GM12878 (cell line): ENCODE measurements around the gene SLC5A8. TPM values are rescaled to one million over a fixed set of nuclear protein-coding genes. Genes with fewer than 3 reads are reported as not detected.

Experiments used
- ATAC-seq: fragments of 200-7000 bp; cut with Tn5 transposase; 3 replicates; pipeline ENCODE4 v1.9.1; 2020; ENCODE audit warnings: mild to moderate bottlenecking, moderate library complexity
- BruUV-seq: library from RNA; stranded (reverse); fragments of 400-500 nt; replicated peaks from 2 replicates; lab custom pipeline; 2021; lab: Mats Ljungman, UMichigan
- CTCF ChIA-PET: fragments of 300-600 bp; sonication (Branson Sonifier 250); formaldehyde crosslinking; extraction: SDS; loops from one replicate; lab custom pipeline; 2021; ENCODE audit warnings: inconsistent platforms; lab: Yijun Ruan, JAX
- POLR2A ChIA-PET: fragments of 350-600 bp; formaldehyde crosslinking; extraction: SDS; loops from one replicate; lab custom pipeline; 2021; ENCODE audit warnings: inconsistent platforms; lab: Charles Lee
- RAD21 ChIA-PET: fragments of 300-600 bp; sonication (Branson Sonifier 250); formaldehyde crosslinking; loops from one replicate; lab custom pipeline; 2023; ENCODE audit warnings: antibody characterized with exemption; ENCODE audit not compliant: unreplicated experiment; lab: Charles Lee
- SMC1A ChIA-PET: fragments of 300-600 bp; sonication (Branson Sonifier 250); formaldehyde crosslinking; loops from one replicate; lab custom pipeline; 2023; ENCODE audit not compliant: unreplicated experiment, uncharacterized antibody; lab: Charles Lee
- DNase-seq: peaks from one replicate; pipeline ENCODE4 v3.0.0-alpha.2; 2011; ENCODE audit warnings: low read depth, low spot score
- FAIRE-seq: peaks from 3 replicates; lab custom pipeline; 2011; peaks lifted over from hg19 to GRCh38; lab: Jason Lieb, UNC
- H2AFZ ChIP-seq: 2 replicates; pipeline ENCODE4 v1.6.0; 2011; ENCODE audit warnings: low read depth, low read length, control low read depth; ENCODE audit not compliant: control insufficient read depth
- H3K27ac ChIP-seq: 2 replicates; pipeline ENCODE4 v1.5.1; 2011; ENCODE audit warnings: control low read depth; ENCODE audit not compliant: control insufficient read depth, insufficient read depth
- H3K27me3 ChIP-seq, 2 experiments: replicated peaks in 1 of 2; 2 replicates each; pipeline versions ENCODE4 v1.6.0 to v1.6.1; 2011; ENCODE audit warnings: low read length in 1 of 2; ENCODE audit not compliant: control insufficient read depth in 2 of 2, insufficient read depth in 2 of 2
- H3K36me3 ChIP-seq, 2 experiments: 2 replicates each; pipeline ENCODE4 v1.5.1; 2011; ENCODE audit warnings: low read length in 1 of 2; ENCODE audit not compliant: control insufficient read depth in 2 of 2, insufficient read depth in 2 of 2
- H3K4me1 ChIP-seq: 2 replicates; pipeline ENCODE4 v1.6.1; 2011; ENCODE audit warnings: mild to moderate bottlenecking, low read length, moderate library complexity, mixed read lengths; ENCODE audit not compliant: control insufficient read depth, insufficient read depth
- H3K4me2 ChIP-seq: 2 replicates; pipeline ENCODE4 v1.6.0; 2011; ENCODE audit warnings: control low read depth; ENCODE audit not compliant: control insufficient read depth, insufficient read depth
- H3K4me3 ChIP-seq: fragments of 200-600 bp; sonication (generic); 2 replicates; pipeline ENCODE4 v1.5.1; 2016
- H3K79me2 ChIP-seq: 2 replicates; pipeline ENCODE4 v1.6.0; 2011; ENCODE audit warnings: low read length; ENCODE audit not compliant: control insufficient read depth, insufficient read depth
- H3K9ac ChIP-seq: 2 replicates; pipeline ENCODE4 v1.8.0; 2011; ENCODE audit warnings: low read length, control low read depth, mixed read lengths; ENCODE audit not compliant: control insufficient read depth, insufficient read depth
- H3K9me3 ChIP-seq: replicated peaks from 3 replicates; pipeline ENCODE4 v1.5.1; 2011; ENCODE audit warnings: mild to moderate bottlenecking, low read length; ENCODE audit not compliant: control insufficient read depth, insufficient read depth
- H4K20me1 ChIP-seq: 2 replicates; pipeline ENCODE4 v1.6.0; 2011; ENCODE audit not compliant: control insufficient read depth, insufficient read depth
- BACH1 ChIP-seq: fragments of 450-650 bp; IDR thresholded peaks from 2 replicates; pipeline ENCODE4 v1.6.1; 2017; ENCODE audit warnings: mild to moderate bottlenecking, borderline replicate concordance
- CREM ChIP-seq: IDR thresholded peaks from 2 replicates; pipeline ENCODE4 v1.6.1; 2014; ENCODE audit warnings: antibody characterized with exemption, low read depth
- FOS ChIP-seq: IDR thresholded peaks from 3 replicates; pipeline ENCODE4 v1.6.1; 2011; ENCODE audit warnings: borderline replicate concordance; ENCODE audit not compliant: insufficient read length; ENCODE audit errors: extremely low read depth
- HCFC1 ChIP-seq: fragments of 150-350 bp; IDR thresholded peaks from 2 replicates; pipeline ENCODE4 v1.6.1; 2014; ENCODE audit warnings: low read length
- HDAC2 ChIP-seq: fragments of 200-600 bp; sonication (generic); IDR thresholded peaks from 2 replicates; pipeline ENCODE4 v1.6.1; 2017
- JUND ChIP-seq: IDR thresholded peaks from 2 replicates; pipeline ENCODE4 v1.6.1; 2012; ENCODE audit warnings: low read depth, mild to moderate bottlenecking, low read length, improper control_type of control experiment, moderate library complexity
- KLF5 ChIP-seq: fragments of 450-650 bp; IDR thresholded peaks from 2 replicates; pipeline ENCODE4 v1.6.1; 2014; ENCODE audit warnings: mild to moderate bottlenecking; ENCODE audit not compliant: partially characterized antibody
- MEF2A ChIP-seq: IDR thresholded peaks from 2 replicates; pipeline ENCODE4 v1.6.1; 2011; ENCODE audit warnings: low read depth, mild to moderate bottlenecking, low read length, moderate library complexity; ENCODE audit not compliant: insufficient read depth
- PAX5 ChIP-seq: IDR thresholded peaks from 2 replicates; pipeline ENCODE4 v1.6.1; 2011; ENCODE audit warnings: low read depth, low read length, borderline replicate concordance
- POU2F2 ChIP-seq: IDR thresholded peaks from 3 replicates; pipeline ENCODE4 v1.6.1; 2011; ENCODE audit warnings: low read depth, mild to moderate bottlenecking, low read length, borderline replicate concordance
- RAD21 ChIP-seq: IDR thresholded peaks from 2 replicates; pipeline ENCODE4 v1.6.1; 2011; ENCODE audit warnings: mild to moderate bottlenecking, low read depth, low read length, moderate library complexity; ENCODE audit not compliant: insufficient read depth
- RB1 ChIP-seq: fragments of 450-650 bp; formaldehyde crosslinking; IDR thresholded peaks from 2 replicates; pipeline ENCODE4 v1.6.1; 2017; ENCODE audit warnings: mild to moderate bottlenecking, borderline replicate concordance
- SIN3A ChIP-seq: IDR thresholded peaks from 2 replicates; pipeline ENCODE4 v1.6.1; 2012; ENCODE audit warnings: low read depth, low read length, improper control_type of control experiment
- SIX5 ChIP-seq: IDR thresholded peaks from 2 replicates; pipeline ENCODE4 v1.6.1; 2011; ENCODE audit warnings: mild to moderate bottlenecking, low read depth, low read length, moderate library complexity; ENCODE audit not compliant: severe bottlenecking
- SPI1 ChIP-seq: IDR thresholded peaks from 2 replicates; pipeline ENCODE4 v1.6.1; 2011; ENCODE audit warnings: low read depth, mild to moderate bottlenecking, low read length, moderate library complexity, borderline replicate concordance; ENCODE audit not compliant: insufficient read depth
- SREBF1 ChIP-seq: IDR thresholded peaks from 2 replicates; pipeline ENCODE4 v1.6.1; 2012; ENCODE audit warnings: mild to moderate bottlenecking, low read length
- SUPT20H ChIP-seq: IDR thresholded peaks from 2 replicates; pipeline ENCODE4 v1.6.1; 2011; ENCODE audit warnings: low read depth, mild to moderate bottlenecking, low read length, moderate library complexity, borderline replicate concordance; ENCODE audit not compliant: control insufficient read depth
- WGBS: methylation state at CpG from one replicate; pipeline ENCODE4 v1.1.6; 2016; ENCODE audit warnings: low lambda C conversion rate; ENCODE audit not compliant: insufficient replicate concordance, insufficient coverage; ENCODE audit errors: missing lambda C conversion rate; 5-methylcytosine and 5-hydroxymethylcytosine counted together
- in situ Hi-C: fragments of 300-500 bp; cut with MboI; formaldehyde crosslinking; loops from 9 replicates; pipeline ENCODE4 v1.14.3; 2018; ENCODE audit warnings: mixed read lengths
- intact Hi-C: fragments of 100-400 bp; cut with micrococcal nuclease; formaldehyde crosslinking; loops from one replicate; pipeline ENCODE4 v1.14.2; 2022; ENCODE audit not compliant: unreplicated experiment
- polyA plus RNA-seq, 11 experiments: library from polyadenylated mRNA; depleted of rRNA in 4 of 11; unstranded in 6 of 11; stranded (reverse) in 5 of 11; fragments of >200 nt; fragmentation: Nextera tagmentation in 4 of 11; fragmentation: Illumina TruSeq in 1 of 11; extraction: Ambion mirVana in 4 of 11; extraction: Trizol in 1 of 11; gene quantifications; 1 replicate in 1 of 11; 2 replicates in 10 of 11; pipeline versions ENCODE4 v1.2.1 to v1.2.3, GENCODE V29; 2011 to 2016; ENCODE audit warnings: inconsistent platforms in 2 of 11, missing spikeins in 2 of 11, low read depth in 1 of 11
- total RNA-seq, 4 experiments: library from RNA; depleted of rRNA in 3 of 4; stranded (reverse); fragments of >200 nt in 3 of 4; fragmentation: Illumina TruSeq in 1 of 4; extraction: Trizol in 1 of 4; gene quantifications; 2 replicates each; pipeline versions ENCODE4 v1.2.1 to v1.2.3, GENCODE V29; 2013 to 2021
- TF ChIP-seq, protein P1 (sequence below): fragments of 450-650 bp; IDR thresholded peaks from 2 replicates; pipeline ENCODE4 v1.6.1; 2017; ENCODE audit warnings: mild to moderate bottlenecking, moderate library complexity

Gene SLC5A8
- total and polyA plus RNA-seq, 10 of the 15 experiments (the other 5 are each of a cell fraction or from before 2014, with no cell fraction given): not detected

GRCh38 chr12:101231636-101232035, 21.6 kb upstream of the SLC5A8 start:
- H4K20me1 ChIP-seq: no peaks in the 10 kb centered on the region
- no peaks in the 10 kb centered on the region for H3K27me3 ChIP-seq
- H3K27ac ChIP-seq: no peak overlapping the region
- DNase-seq (no peak), ATAC-seq (no peak)
- intact Hi-C loops: no loop called here
- no peak overlapping the region for H2AFZ ChIP-seq
- TF ChIP-seq RB1: no peak
- TF ChIP-seq POU2F2: no peak
- no peak for TF ChIP-seq SUPT20H
- TF ChIP-seq SREBF1: no peak
- TF ChIP-seq MEF2A: no peak
- no peak for TF ChIP-seq SIN3A
- TF ChIP-seq HCFC1: no peak
- TF ChIP-seq HDAC2: no peak
- TF ChIP-seq SPI1: no peak
- no peak for TF ChIP-seq BACH1
- no peak for TF ChIP-seq SIX5
- TF ChIP-seq JUND: no peak
- TF ChIP-seq CREM: no peak
- TF ChIP-seq RAD21: no peak
- TF ChIP-seq PAX5: no peak
- no peak for TF ChIP-seq FOS
- TF ChIP-seq, protein P1, sequence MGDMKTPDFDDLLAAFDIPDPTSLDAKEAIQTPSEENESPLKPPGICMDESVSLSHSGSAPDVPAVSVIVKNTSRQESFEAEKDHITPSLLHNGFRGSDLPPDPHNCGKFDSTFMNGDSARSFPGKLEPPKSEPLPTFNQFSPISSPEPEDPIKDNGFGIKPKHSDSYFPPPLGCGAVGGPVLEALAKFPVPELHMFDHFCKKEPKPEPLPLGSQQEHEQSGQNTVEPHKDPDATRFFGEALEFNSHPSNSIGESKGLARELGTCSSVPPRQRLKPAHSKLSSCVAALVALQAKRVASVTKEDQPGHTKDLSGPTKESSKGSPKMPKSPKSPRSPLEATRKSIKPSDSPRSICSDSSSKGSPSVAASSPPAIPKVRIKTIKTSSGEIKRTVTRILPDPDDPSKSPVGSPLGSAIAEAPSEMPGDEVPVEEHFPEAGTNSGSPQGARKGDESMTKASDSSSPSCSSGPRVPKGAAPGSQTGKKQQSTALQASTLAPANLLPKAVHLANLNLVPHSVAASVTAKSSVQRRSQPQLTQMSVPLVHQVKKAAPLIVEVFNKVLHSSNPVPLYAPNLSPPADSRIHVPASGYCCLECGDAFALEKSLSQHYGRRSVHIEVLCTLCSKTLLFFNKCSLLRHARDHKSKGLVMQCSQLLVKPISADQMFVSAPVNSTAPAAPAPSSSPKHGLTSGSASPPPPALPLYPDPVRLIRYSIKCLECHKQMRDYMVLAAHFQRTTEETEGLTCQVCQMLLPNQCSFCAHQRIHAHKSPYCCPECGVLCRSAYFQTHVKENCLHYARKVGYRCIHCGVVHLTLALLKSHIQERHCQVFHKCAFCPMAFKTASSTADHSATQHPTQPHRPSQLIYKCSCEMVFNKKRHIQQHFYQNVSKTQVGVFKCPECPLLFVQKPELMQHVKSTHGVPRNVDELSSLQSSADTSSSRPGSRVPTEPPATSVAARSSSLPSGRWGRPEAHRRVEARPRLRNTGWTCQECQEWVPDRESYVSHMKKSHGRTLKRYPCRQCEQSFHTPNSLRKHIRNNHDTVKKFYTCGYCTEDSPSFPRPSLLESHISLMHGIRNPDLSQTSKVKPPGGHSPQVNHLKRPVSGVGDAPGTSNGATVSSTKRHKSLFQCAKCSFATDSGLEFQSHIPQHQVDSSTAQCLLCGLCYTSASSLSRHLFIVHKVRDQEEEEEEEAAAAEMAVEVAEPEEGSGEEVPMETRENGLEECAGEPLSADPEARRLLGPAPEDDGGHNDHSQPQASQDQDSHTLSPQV: no peak
- TF ChIP-seq KLF5: no peak
- TF ChIP-seq, all 136 proteins: peak for 0
- CTCF ChIA-PET: no interaction called here
- SMC1A ChIA-PET: no interaction called here
- Histone ChIP-seq H3K36me3 (no peaks in the 10 kb centered on the region), H3K9ac (no peak overlapping the region), H3K4me1 (no peaks in the 10 kb centered on the region), H3K79me2 (no peaks in the 10 kb centered on the region), H3K4me2 (no peak overlapping the region), H3K9me3 (no peaks in the 10 kb centered on the region), H3K4me3 (no peak overlapping the region)
- WGBS: 17% methylated on average over 4 of the region's 4 CpGs
- POLR2A ChIA-PET: no interaction called here
- BruUV-seq: no TSS peak
- RAD21 ChIA-PET: no interaction called here
- in situ Hi-C loops: no loop called here
- no peak for FAIRE-seq
